Skeletal muscle satellite cell (primary cell): ENCODE measurements around the gene TICAM2.

Experiments used
- H3K27me3 ChIP-seq: 2 replicates; pipeline ENCODE4 v1.7.0; 2013; ENCODE audit warnings: low read length; ENCODE audit not compliant: control insufficient read depth, insufficient read depth
- H3K36me3 ChIP-seq: 2 replicates; pipeline ENCODE4 v1.7.0; 2013; ENCODE audit warnings: mild to moderate bottlenecking, control low read depth, low read length; ENCODE audit not compliant: insufficient read depth
- H3K4me1 ChIP-seq: 2 replicates; pipeline ENCODE4 v1.7.0; 2013; ENCODE audit warnings: low read length; ENCODE audit not compliant: control insufficient read depth, insufficient read depth
- H3K4me2 ChIP-seq: 2 replicates; pipeline ENCODE4 v1.7.0; 2013; ENCODE audit warnings: mild to moderate bottlenecking, low read length
- H3K4me3 ChIP-seq: 2 replicates; pipeline ENCODE4 v1.7.0; 2013; ENCODE audit warnings: low read length
- H3K9ac ChIP-seq: 2 replicates; pipeline ENCODE4 v1.7.0; 2013; ENCODE audit warnings: mild to moderate bottlenecking, low read depth, low read length, moderate library complexity
- H3K9me3 ChIP-seq: replicated peaks from 2 replicates; pipeline ENCODE4 v1.7.0; 2013; ENCODE audit warnings: mild to moderate bottlenecking, control low read depth, low read length

The TICAM2 gene

DNA sequence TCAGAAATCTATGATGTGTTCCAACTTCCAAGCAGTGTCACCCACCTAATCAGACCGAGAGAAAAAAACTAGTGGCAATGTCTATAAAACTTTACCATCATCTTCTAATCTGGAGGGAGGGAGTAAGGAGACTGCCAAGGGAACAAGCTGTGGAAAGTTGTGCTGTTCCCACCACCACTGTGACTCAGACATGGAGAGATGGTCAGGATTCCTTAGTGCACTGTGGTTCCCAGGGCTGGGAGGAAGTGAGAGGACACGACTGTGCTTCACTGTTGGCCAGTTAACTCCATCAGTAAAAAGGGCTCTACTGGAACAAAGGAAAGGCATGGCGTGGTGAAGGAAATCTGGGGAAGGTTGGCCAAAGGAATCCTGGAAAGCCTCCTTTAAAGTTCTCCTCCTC, 18.8 kb downstream of the TICAM2 start:
- H3K4me3 ChIP-seq, result no peak overlapping the region
- H3K27me3 ChIP-seq, result no peaks in the 10 kb centered on the region
- H3K9me3 ChIP-seq, result no peaks in the 10 kb centered on the region
- peaks cover 21% of the 10 kb centered on the region for H3K36me3 ChIP-seq
- H3K9ac ChIP-seq, result peak overlapping the region; percentile 49
- peaks cover 16% of the 10 kb centered on the region for H3K4me1 ChIP-seq
- peak overlapping the region; percentile 26 for H3K4me2 ChIP-seq

DNA sequence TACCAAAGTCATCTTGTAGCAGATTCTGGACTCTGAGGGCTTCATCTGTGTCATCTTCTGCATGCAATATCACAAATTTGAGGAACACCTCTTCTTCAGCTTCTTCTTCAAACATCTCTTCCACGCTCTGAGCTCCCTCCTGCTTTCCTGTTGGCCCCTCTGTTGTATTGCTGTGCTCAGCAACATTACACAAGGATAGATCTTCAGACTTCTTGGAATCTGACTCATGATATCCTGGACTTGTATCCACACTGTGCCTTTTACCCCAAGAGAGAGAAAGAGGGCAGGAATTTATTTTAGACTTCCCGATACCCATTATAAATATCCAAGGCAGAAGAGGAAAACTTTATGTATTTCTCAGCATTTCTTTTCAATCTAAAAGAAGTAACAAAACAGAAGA, 21.3 kb downstream of the TICAM2 start:
- peaks cover 34% of the 10 kb centered on the region for H3K36me3 ChIP-seq
- H3K9me3 ChIP-seq, result peaks cover 2% of the 10 kb centered on the region
- peaks cover 30% of the 10 kb centered on the region for H3K4me1 ChIP-seq
- no peaks in the 10 kb centered on the region for H3K27me3 ChIP-seq
- H3K4me3 ChIP-seq, result no peak overlapping the region
- H3K9ac ChIP-seq, result no peak overlapping the region
- no peak overlapping the region for H3K4me2 ChIP-seq

DNA sequence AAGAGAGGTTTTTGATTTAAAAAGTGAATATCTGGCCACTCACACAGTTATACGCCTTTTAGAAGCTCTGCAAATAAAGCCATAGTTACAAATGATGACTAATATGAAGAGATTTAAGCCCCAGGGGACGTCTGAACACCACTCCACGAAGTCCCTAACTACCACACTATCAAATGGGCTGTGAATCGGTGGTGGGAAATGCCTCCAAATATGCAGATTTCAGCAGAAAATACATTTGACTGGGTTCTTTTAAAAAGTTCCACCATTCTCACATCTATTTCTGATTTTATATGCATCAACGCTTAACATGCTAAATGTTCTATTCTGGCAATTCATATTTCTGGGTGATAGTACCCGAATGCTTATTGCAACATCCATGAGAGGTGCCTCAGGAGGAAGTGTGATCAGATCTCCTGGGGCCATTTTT, 22.5 kb downstream of the TICAM2 start:
- Histone ChIP-seq H3K4me2 (no peak overlapping the region), H3K36me3 (peaks cover 34% of the 10 kb centered on the region), H3K4me1 (peaks cover 39% of the 10 kb centered on the region)

DNA sequence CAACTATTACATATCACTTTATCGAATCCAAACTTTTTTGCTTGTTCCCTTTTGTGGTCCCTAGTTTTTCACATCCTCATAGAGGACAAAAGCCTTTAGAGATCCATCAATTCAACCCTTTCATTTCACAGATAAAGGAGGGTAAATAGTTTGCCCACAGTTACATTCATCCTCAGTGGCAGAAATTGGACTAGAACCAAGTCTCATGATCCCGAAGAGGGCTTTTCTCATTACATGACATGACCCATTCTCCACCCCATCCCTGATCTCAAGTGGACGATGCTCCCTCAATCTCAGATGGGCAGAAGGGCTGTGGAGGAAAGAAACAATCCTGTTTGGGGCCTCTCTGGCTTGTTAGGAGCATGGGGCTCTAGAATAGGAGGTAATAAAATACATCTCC, 23.1 kb downstream of the TICAM2 start:
- Histone ChIP-seq H3K36me3 (peaks cover 34% of the 10 kb centered on the region), H3K9me3 (peaks cover 2% of the 10 kb centered on the region), H3K4me2 (no peak overlapping the region), H3K27me3 (no peaks in the 10 kb centered on the region), H3K4me3 (no peak overlapping the region), H3K4me1 (peaks cover 38% of the 10 kb centered on the region), H3K9ac (no peak overlapping the region)

More for the DNA sequence above, 22.5 kb downstream of the TICAM2 start:
- Histone ChIP-seq H3K27me3 (no peaks in the 10 kb centered on the region), H3K9me3 (peaks cover 2% of the 10 kb centered on the region), H3K9ac (no peak overlapping the region), H3K4me3 (no peak overlapping the region)

DNA sequence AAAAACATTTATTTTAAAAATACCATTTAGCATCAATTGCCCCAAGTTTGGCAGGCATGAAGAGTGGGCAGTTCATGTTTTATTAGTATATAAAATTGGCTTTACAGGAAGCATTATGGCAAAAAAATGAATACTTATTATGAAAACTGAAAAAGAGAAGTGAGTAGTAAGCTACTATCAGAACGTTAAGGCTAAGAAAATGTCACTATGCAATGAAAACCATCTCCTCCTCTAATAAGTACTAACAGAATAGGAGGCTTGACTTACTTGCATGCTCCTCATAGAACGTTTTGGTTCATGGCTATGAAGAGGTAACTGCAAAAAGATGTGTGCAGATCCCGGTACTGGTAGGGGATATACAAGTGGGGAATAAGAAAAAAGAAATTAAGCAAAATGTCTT, 23.6 kb downstream of the TICAM2 start:
- Histone ChIP-seq H3K9me3 (peaks cover 2% of the 10 kb centered on the region), H3K4me3 (no peak overlapping the region), H3K4me1 (peaks cover 35% of the 10 kb centered on the region), H3K36me3 (peaks cover 34% of the 10 kb centered on the region), H3K4me2 (no peak overlapping the region), H3K9ac (no peak overlapping the region), H3K27me3 (no peaks in the 10 kb centered on the region)

DNA sequence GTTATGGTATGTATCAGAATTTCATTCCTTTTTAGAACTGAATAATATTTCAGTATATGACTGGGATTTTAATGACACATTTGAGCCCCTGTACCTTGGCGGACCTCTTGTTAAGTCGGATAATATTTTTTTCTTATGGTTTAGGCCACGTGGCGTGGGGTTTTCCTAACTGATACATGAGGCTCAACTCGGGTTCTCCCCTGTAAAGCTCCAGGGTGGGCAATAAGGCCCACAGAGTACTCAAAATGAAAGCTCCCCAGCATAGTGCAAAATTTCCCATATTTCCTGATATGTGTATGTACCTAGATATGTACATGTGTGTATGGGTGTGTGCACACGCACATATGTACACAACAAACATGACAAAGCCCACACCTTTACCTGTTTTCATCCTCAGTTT, 24.5 kb downstream of the TICAM2 start:
- Histone ChIP-seq H3K4me3 (no peak overlapping the region), H3K36me3 (peaks cover 34% of the 10 kb centered on the region), H3K9ac (no peak overlapping the region), H3K27me3 (no peaks in the 10 kb centered on the region), H3K4me2 (no peak overlapping the region), H3K9me3 (peaks cover 2% of the 10 kb centered on the region), H3K4me1 (peaks cover 35% of the 10 kb centered on the region)

DNA sequence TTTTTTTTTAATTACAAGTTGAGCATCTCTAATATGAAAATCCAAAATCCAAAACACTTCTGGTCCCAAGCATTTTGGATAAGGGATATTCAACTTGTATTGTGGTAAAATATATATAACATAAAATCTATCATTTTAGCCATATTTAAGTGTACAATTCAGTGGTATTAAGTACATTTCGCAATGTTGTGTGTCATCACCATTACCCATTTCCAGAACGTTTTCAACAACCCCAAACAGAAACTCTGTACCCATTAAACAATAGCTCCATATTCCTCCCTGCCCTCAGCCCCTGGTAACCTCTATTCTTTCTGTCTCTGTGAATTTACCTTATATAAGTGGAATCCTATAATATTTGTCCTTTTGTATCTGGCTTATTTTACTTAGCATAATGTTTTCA, 24.9 kb downstream of the TICAM2 start:
- peaks cover 2% of the 10 kb centered on the region for H3K9me3 ChIP-seq
- no peak overlapping the region for H3K4me2 ChIP-seq
- H3K4me1 ChIP-seq, result peaks cover 38% of the 10 kb centered on the region

DNA sequence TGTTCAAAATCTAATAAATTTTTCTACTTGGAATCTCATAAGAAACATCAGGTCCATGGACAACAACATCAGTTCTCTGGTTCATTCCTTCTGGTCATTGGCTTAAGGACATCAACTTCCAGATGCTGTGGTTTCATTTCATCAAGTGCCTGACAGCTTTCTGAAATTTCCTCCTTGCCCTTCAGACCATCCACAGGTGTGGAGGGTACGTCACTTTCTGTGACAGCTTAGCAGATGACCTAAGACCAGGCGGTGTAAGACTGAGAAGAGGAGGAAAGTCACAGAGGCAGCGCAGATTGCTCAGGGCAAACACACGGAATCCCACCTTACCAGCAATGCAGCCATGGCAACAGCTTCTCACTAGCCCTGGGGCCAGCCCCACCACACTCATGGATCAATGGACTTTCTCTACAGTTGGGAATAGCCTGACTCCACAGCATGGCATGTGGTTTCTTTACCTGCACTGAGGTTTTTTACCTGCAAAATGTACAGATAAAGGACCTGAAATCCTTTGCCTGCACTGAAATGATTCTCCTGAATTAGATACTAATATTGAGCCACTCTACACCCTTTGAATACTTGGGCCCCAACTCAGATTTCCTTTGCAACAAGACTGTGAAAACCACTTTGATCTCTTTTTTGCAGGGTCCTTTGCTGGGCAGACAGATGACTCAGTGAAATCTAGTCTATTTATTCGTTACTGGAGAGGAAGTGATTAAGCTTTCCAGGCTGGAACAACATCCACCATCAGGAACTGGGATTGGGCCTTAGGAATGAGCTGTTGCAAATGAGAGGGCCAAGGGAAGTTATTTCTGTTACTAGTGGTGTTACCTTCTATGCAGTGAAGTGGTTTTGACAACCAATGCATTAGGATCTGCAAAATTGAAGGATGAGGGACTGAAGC, 26.9 kb downstream of the TICAM2 start:
- Histone ChIP-seq H3K36me3 (peaks cover 25% of the 10 kb centered on the region), H3K9me3 (peaks cover 2% of the 10 kb centered on the region), H3K9ac (no peak overlapping the region), H3K27me3 (no peaks in the 10 kb centered on the region), H3K4me1 (peaks cover 38% of the 10 kb centered on the region), H3K4me2 (peak overlapping the region; percentile 1), H3K4me3 (no peak overlapping the region)

More for the DNA sequence above, 24.9 kb downstream of the TICAM2 start:
- H3K9ac ChIP-seq, result no peak overlapping the region
- peaks cover 34% of the 10 kb centered on the region for H3K36me3 ChIP-seq
- H3K4me3 ChIP-seq, result no peak overlapping the region
- H3K27me3 ChIP-seq, result no peaks in the 10 kb centered on the region

DNA sequence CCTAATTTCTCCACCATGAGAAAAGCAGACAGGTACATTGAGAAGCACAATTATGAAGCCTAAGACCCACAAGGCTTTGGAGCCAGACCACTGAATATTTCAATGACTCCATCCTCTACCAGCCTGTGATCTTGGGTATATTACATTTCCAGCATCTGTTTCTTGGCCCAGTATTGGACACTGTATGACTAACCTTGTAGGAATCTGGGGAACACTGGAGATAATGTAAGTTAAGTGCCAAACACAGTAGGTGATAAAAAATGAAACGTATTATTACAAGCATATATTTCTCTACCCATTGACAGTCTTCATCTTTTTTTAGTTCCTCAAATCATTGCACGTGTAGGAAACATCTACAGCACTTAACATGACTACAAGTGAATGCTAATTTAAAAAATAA, 29.1 kb downstream of the TICAM2 start:
- no peak overlapping the region for H3K4me2 ChIP-seq
- no peak overlapping the region for H3K9ac ChIP-seq
- no peaks in the 10 kb centered on the region for H3K27me3 ChIP-seq
- peaks cover 38% of the 10 kb centered on the region for H3K4me1 ChIP-seq
- peaks cover 11% of the 10 kb centered on the region for H3K36me3 ChIP-seq
- H3K9me3 ChIP-seq, result peaks cover 2% of the 10 kb centered on the region
- no peak overlapping the region for H3K4me3 ChIP-seq

DNA sequence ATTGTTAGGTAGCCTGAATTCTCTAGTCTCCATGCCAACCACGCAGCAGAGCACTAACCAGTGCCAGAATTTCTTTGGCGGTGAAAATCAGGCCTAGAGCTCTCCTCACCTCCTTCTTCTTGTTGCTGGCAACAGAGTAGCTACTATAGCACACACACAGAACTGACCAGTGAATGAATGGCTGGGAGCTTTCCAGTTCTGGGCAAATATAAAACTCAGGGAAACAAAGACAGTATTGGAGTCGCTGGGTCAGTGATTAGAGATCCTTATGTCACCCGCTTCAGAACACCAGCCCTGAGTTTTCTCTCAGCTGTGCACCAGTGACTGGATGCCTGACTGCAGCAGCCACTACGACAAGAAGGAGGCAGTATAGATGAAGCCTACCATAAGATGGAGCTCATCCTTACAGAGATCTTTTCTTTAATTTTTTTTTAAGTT, 30.8 kb downstream of the TICAM2 start:
- H3K9me3 ChIP-seq, result no peaks in the 10 kb centered on the region
- no peak overlapping the region for H3K9ac ChIP-seq
- no peaks in the 10 kb centered on the region for H3K27me3 ChIP-seq
- no peak overlapping the region for H3K4me3 ChIP-seq
- H3K4me2 ChIP-seq, result no peak overlapping the region
- no peaks in the 10 kb centered on the region for H3K36me3 ChIP-seq
- H3K4me1 ChIP-seq, result peaks cover 30% of the 10 kb centered on the region

DNA sequence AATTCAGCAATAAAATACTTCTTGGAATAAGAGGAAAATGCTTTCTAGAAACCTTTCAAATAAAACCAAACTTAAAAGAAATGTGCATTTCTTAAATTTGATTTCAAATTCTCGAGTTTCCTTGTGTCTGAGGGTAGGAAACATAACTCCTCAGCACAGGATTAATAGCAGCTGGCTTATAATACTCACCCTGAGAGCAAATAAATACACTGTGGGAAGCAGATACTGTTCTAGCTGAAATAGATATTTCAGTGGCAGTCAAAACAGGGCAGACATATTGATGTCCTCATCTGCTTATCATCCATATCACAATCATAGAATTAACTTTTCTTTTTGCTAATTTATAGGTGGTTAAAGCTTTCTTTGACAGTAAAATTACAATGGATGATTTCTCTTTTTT, 33.6 kb downstream of the TICAM2 start:
- Histone ChIP-seq H3K9ac (no peak overlapping the region), H3K27me3 (no peaks in the 10 kb centered on the region), H3K36me3 (no peaks in the 10 kb centered on the region), H3K4me2 (no peak overlapping the region), H3K9me3 (no peaks in the 10 kb centered on the region), H3K4me1 (peaks cover 14% of the 10 kb centered on the region), H3K4me3 (no peak overlapping the region)

DNA sequence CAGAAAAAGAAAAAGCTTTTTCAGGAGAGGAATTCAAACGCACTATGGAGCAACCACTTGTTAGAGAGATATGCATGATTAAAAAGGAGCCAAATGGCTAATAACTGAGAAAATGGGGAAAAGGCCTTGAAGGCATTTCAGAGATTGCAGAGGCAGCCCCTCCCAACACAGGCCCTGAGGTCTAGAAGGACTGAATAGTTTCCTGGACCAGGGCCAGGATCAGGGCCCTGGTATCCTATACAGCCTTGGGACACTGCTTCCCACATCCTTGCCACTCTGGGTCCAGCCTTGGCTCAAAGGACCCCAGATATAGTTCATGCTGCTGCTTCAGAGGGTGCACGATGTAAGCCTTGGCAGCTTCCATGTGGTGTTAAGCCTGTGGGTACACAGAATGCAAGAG, 37.0 kb downstream of the TICAM2 start:
- no peak overlapping the region for H3K4me3 ChIP-seq
- no peaks in the 10 kb centered on the region for H3K9me3 ChIP-seq
- H3K4me2 ChIP-seq, result no peak overlapping the region
- H3K27me3 ChIP-seq, result no peaks in the 10 kb centered on the region
- H3K4me1 ChIP-seq, result peaks cover 1% of the 10 kb centered on the region
- H3K36me3 ChIP-seq, result no peaks in the 10 kb centered on the region
- no peak overlapping the region for H3K9ac ChIP-seq
